K562 (cell line): ENCODE data around the gene SIGMAR1. TPM values are rescaled to one million over a fixed set of nuclear protein-coding genes. Genes with fewer than 3 reads are reported as not detected.

ENCODE experiments used
- ATF7 ChIP-seq: fragments of 450-650 bp; IDR thresholded peaks from 2 replicates; pipeline ENCODE4 v1.7.1; 2014; ENCODE audit warnings: mild to moderate bottlenecking, moderate library complexity
- BCL6 ChIP-seq: fragments of 250-450 bp; sonication (Bioruptor Pico); IDR thresholded peaks from 2 replicates; pipeline ENCODE4 v1.4.0; 2020
- CEBPG ChIP-seq, 3 experiments: fragments of 200-800 bp in 1 of 3; sonication (Bioruptor generic) in 1 of 3; sonication (generic) in 1 of 3; formaldehyde crosslinking in 1 of 3; IDR thresholded peaks in 2 of 3; conservative IDR thresholded peaks in 1 of 3; 2 replicates each; pipeline versions ENCODE4 v1.6.1 to v1.8.0; 2016 to 2022; ENCODE audit warnings: missing compliant biosample characterization in 2 of 3, missing genetic modification characterization in 2 of 3, mild to moderate bottlenecking in 1 of 3, missing genetic modification reagents in 1 of 3
- CHD4 ChIP-seq: fragments of 200-600 bp; sonication (generic); IDR thresholded peaks from 3 replicates; pipeline ENCODE4 v1.6.1; 2012; ENCODE audit warnings: low read depth, mild to moderate bottlenecking, mixed read lengths, low read length, inconsistent platforms; ENCODE audit not compliant: insufficient read depth, insufficient replicate concordance, poor library complexity, severe bottlenecking
- CSDE1 ChIP-seq, 2 experiments: fragments of 450-650 bp; IDR thresholded peaks; 2 replicates each; pipeline ENCODE4 v1.6.1; 2016; ENCODE audit warnings: mild to moderate bottlenecking in 1 of 2
- DMBX1 ChIP-seq: fragments of 250-450 bp; sonication (Bioruptor Pico); IDR thresholded peaks from 2 replicates; pipeline ENCODE4 v1.8.0; 2022; ENCODE audit warnings: inconsistent platforms, mild to moderate bottlenecking, moderate library complexity, borderline replicate concordance
- ETV5 ChIP-seq: sonication (generic); formaldehyde crosslinking; IDR thresholded peaks from 2 replicates; pipeline ENCODE4 v1.4.0; 2020; ENCODE audit warnings: low read depth, mild to moderate bottlenecking, missing genetic modification reagents
- GTF2F1 ChIP-seq: IDR thresholded peaks from 2 replicates; pipeline ENCODE4 v1.6.1; 2011; ENCODE audit warnings: low read depth, low read length, improper control_type of control experiment
- HDAC1 ChIP-seq, 2 experiments: fragments of 450-650 bp; IDR thresholded peaks; 2 replicates each; pipeline ENCODE4 v1.6.1; 2016 to 2017; ENCODE audit warnings: inconsistent platforms in 1 of 2, mild to moderate bottlenecking in 1 of 2, moderate library complexity in 1 of 2
- HMGN3 ChIP-seq: IDR thresholded peaks from 2 replicates; pipeline ENCODE4 v1.6.1; 2011; ENCODE audit warnings: borderline replicate concordance, low read depth, mild to moderate bottlenecking, mixed read lengths, low read length; ENCODE audit not compliant: insufficient read length; ENCODE audit errors: extremely low read depth
- MAFK ChIP-seq: IDR thresholded peaks from 2 replicates; pipeline ENCODE4 v1.6.1; 2011; ENCODE audit warnings: low read length, improper control_type of control experiment
- NCOA1 ChIP-seq: fragments of 450-650 bp; IDR thresholded peaks from 2 replicates; pipeline ENCODE4 v1.6.1; 2016; ENCODE audit warnings: low read depth
- NFATC3 ChIP-seq: fragments of 450-650 bp; IDR thresholded peaks from 2 replicates; pipeline ENCODE4 v1.6.1; 2017; ENCODE audit warnings: mild to moderate bottlenecking
- NRF1 ChIP-seq, 2 experiments: fragments of 450-650 bp; IDR thresholded peaks in 1 of 2; conservative IDR thresholded peaks in 1 of 2; 2 replicates each; pipeline ENCODE4 v1.6.1; 2014; ENCODE audit warnings: mild to moderate bottlenecking in 2 of 2
- PATZ1 ChIP-seq: fragments of 250-450 bp; sonication (Bioruptor Pico); IDR thresholded peaks from 2 replicates; pipeline ENCODE4 v1.5.0; 2020; ENCODE audit warnings: mild to moderate bottlenecking, borderline replicate concordance
- PTTG1 ChIP-seq: fragments of 450-650 bp; IDR thresholded peaks from 2 replicates; pipeline ENCODE4 v1.6.1; 2016; ENCODE audit warnings: low read depth, mild to moderate bottlenecking, missing genetic modification characterization, missing compliant biosample characterization
- RAD21 ChIP-seq, 2 experiments: fragments of 250-450 bp in 1 of 2; fragments of 450-650 bp in 1 of 2; sonication (Bioruptor Pico) in 1 of 2; formaldehyde crosslinking in 1 of 2; IDR thresholded peaks in 1 of 2; conservative IDR thresholded peaks in 1 of 2; 2 replicates each; pipeline versions ENCODE4 v1.4.0 to v1.8.0; 2020 to 2022; ENCODE audit warnings: mild to moderate bottlenecking in 2 of 2, moderate library complexity in 1 of 2
- SIN3A ChIP-seq, 2 experiments: fragments of 150-350 bp in 1 of 2; IDR thresholded peaks; 2 replicates each; pipeline ENCODE4 v1.6.1; 2011 to 2016; ENCODE audit warnings: borderline replicate concordance in 2 of 2, low read depth in 2 of 2, low read length in 2 of 2, mild to moderate bottlenecking in 2 of 2, moderate library complexity in 2 of 2; ENCODE audit not compliant: control insufficient read depth in 1 of 2
- SIX5 ChIP-seq, 2 experiments: IDR thresholded peaks; 2 replicates each; pipeline ENCODE4 v1.6.1; 2011; ENCODE audit warnings: low read length in 2 of 2, borderline replicate concordance in 1 of 2, low read depth in 1 of 2, mild to moderate bottlenecking in 1 of 2, moderate library complexity in 1 of 2; ENCODE audit not compliant: insufficient read depth in 1 of 2
- TRIM28 ChIP-seq: fragments of 450-650 bp; IDR thresholded peaks from 2 replicates; pipeline ENCODE4 v1.6.1; 2017
- WHSC1 ChIP-seq: IDR thresholded peaks from one replicate; pipeline ENCODE4 v1.6.1; 2012; ENCODE audit warnings: low read length, control low read depth, inconsistent platforms
- ZNF175 ChIP-seq: fragments of 200-800 bp; sonication (Bioruptor generic); IDR thresholded peaks from 2 replicates; pipeline ENCODE4 v1.6.1; 2016; ENCODE audit warnings: low read depth, mild to moderate bottlenecking, missing genetic modification characterization, missing compliant biosample characterization
- ZNF212 ChIP-seq: fragments of 450-650 bp; formaldehyde crosslinking; IDR thresholded peaks from 2 replicates; pipeline ENCODE4 v1.4.0; 2020; ENCODE audit warnings: mild to moderate bottlenecking
- ZNF41 ChIP-seq: fragments of 250-450 bp; sonication (Bioruptor Pico); conservative IDR thresholded peaks from 2 replicates; pipeline ENCODE4 v1.4.0; 2020; ENCODE audit warnings: mild to moderate bottlenecking
- ZNF583 ChIP-seq: fragments of 250-450 bp; sonication (Bioruptor Pico); IDR thresholded peaks from 2 replicates; pipeline ENCODE4 v1.4.0; 2020
- ZNF764 ChIP-seq: fragments of 250-450 bp; sonication (Bioruptor Pico); IDR thresholded peaks from 2 replicates; pipeline ENCODE4 v1.4.0; 2020; ENCODE audit warnings: low read depth, mild to moderate bottlenecking, moderate library complexity
- polyA plus RNA-seq, 8 experiments: library from polyadenylated mRNA; depleted of rRNA in 4 of 8; stranded (reverse) in 5 of 8; unstranded in 3 of 8; fragments of >200 nt; fragmentation: Nextera tagmentation in 2 of 8; fragmentation: Illumina TruSeq in 1 of 8; extraction: Ambion mirVana in 2 of 8; extraction: Trizol in 1 of 8; gene quantifications; 2 replicates each; pipeline versions ENCODE4 v1.2.1 to v1.2.3, GENCODE V29; 2011 to 2014; ENCODE audit warnings: inconsistent platforms in 1 of 8, missing spikeins in 1 of 8
- total RNA-seq, 7 experiments: library from RNA; depleted of rRNA in 6 of 7; stranded (reverse); fragments of >200 nt in 6 of 7; fragmentation: Illumina TruSeq in 2 of 7; extraction: Trizol in 2 of 7; gene quantifications; 2 replicates each; pipeline versions ENCODE4 v1.2.1 to v1.2.3, GENCODE V29; 2011 to 2021; ENCODE audit warnings: low replicate concordance in 1 of 7

Gene SIGMAR1
- total and polyA plus RNA-seq, 9 of the 15 experiments (the other 6 are each of a cell fraction or from before 2014, with no cell fraction given): 6.9 to 80.0 (median 35.2) TPM

- peak; percentile 60 for TF ChIP-seq HMGN3
- TF ChIP-seq TRIM28: no peak
- no peak for TF ChIP-seq ZNF212
- no peak for TF ChIP-seq PATZ1
- TF ChIP-seq SIN3A (IDR thresholded peaks at IDR 0.05; ENCODE audit: borderline replicate concordance in 2 of 2, control insufficient read depth in 1 of 2, low read depth in 2 of 2, low read length in 2 of 2): peak; percentile 42 to 86; a peak in 2 of 4 replicates
- no peak for TF ChIP-seq GTF2F1
- no peak for TF ChIP-seq DMBX1
- TF ChIP-seq NRF1 (conservative IDR thresholded peaks at IDR 0.05 in 1 of 2, IDR thresholded peaks at IDR 0.05 in 1 of 2): peak in 1 of 2 experiments; percentile 57; a peak in 2 of 4 replicates
- no peak for TF ChIP-seq CSDE1 (IDR thresholded peaks at IDR 0.05)
- no peak for TF ChIP-seq SIX5 (IDR thresholded peaks at IDR 0.05; ENCODE audit: borderline replicate concordance in 1 of 2, insufficient read depth in 1 of 2, low read depth in 1 of 2, low read length in 2 of 2)
- no peak for TF ChIP-seq CHD4
- TF ChIP-seq MAFK: no peak
- no peak for TF ChIP-seq ZNF583 (CRISPR knock-in tag)
- TF ChIP-seq ATF7: peak; percentile 86
- no peak for TF ChIP-seq NCOA1
- TF ChIP-seq ETV5 (CRISPR knock-in tag): peak; percentile 40; the same call in 1 of the 2 replicates
- TF ChIP-seq CEBPG (CRISPR knock-in tag; IDR thresholded peaks at IDR 0.05): no peak
- no peak for TF ChIP-seq CEBPG (tag; conservative IDR thresholded peaks at IDR 0.05 in 1 of 2, IDR thresholded peaks at IDR 0.05 in 1 of 2)
- TF ChIP-seq ZNF764 (CRISPR knock-in tag): no peak
- TF ChIP-seq WHSC1: no peak
- no peak for TF ChIP-seq PTTG1 (tag)
- no peak for TF ChIP-seq ZNF41 (CRISPR knock-in tag)
- TF ChIP-seq RAD21 (CRISPR knock-in tag; conservative IDR thresholded peaks at IDR 0.05 in 1 of 2, IDR thresholded peaks at IDR 0.05 in 1 of 2): 0 out of 4 replicates have a peak, but pooled peaks of 1 of the 2 experiments have one; percentile 31
- no peak for TF ChIP-seq BCL6 (CRISPR knock-in tag)
- no peak; a peak in 1 of 4 replicates for TF ChIP-seq HDAC1 (IDR thresholded peaks at IDR 0.05)
- TF ChIP-seq NFATC3: no peak
- TF ChIP-seq ZNF175: no peak
These were observed 8.9 kb upstream of the SIGMAR1 start, which contains the start of gene GALT (continued) for GRCh38 chr9:34646211-34647083.
